HG03565 (cell line): Measurements from ENCODE around the gene RMC1.
"Not testable (repeated sequence)": the region's sequence is repeated elsewhere in the genome, so short reads cannot be mapped to it uniquely, and the experiment has no call there.

Experiments used
- ATAC-seq: cut with Tn5 transposase; IDR thresholded peaks from one replicate; pipeline ENCODE4 v1.9.1; 2021; ENCODE audit warnings: mild to moderate bottlenecking, moderate library complexity; ENCODE audit not compliant: unreplicated experiment

The RMC1 gene

GRCh38 chr18:23495723-23496440 lies 7.4 kb upstream of the RMC1 start:
- no peak for ATAC-seq

DNA sequence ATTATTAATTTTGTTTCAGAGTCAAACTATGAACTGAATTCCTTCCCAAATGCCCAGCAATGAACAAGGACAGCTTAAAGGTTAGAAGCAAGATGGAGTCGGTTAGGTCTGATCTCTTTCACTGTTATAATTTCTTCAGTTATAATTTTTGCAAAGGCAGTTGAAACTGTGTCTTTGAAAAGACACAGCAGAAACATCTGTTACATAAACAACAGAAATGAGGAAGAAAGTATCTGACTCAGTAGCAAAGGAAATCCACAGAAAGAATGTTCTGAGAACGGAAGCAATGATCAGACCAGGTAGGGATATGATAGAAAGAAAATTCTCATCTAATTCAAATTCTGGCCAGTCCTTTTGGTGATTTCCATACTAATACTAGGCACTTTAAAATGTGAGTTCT lies 5.2 kb upstream of the RMC1 start:
- no peak for ATAC-seq

GRCh38 chr18:23498877-23499276 lies 4.4 kb upstream of the RMC1 start:
- ATAC-seq, result no peak

GRCh38 chr18:23499291-23499781 lies 4.0 kb upstream of the RMC1 start:
- no peak for ATAC-seq

- ATAC-seq, result no peak
Measured at GRCh38 chr18:23501626-23502025, 1.7 kb upstream of the RMC1 start.

DNA sequence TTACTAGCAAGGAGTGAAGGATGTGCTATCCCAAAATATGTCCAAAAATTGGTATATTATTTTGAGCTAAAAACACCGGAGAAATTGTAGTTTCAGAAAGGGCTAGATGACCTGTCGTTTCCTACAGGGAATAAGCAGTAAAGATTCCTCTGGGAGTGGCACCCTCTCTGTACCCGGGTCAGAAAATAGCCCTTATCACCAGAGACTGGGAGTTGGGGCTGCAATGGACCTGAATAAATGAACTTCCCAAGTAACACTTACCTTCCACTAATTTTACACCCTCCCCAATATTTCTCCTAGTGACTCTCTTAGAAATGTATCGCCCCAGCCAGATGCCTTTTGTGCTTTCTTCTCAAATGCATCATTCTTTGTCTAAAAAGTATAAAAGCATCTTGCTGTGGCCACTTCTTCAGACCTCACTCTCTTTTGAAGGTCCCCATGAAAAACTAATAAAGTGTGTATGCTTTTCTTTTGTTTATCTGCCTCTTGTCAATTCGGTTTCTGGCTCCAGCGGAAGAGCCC lies 734 bp upstream of the RMC1 start:
- ATAC-seq, result no peak

DNA sequence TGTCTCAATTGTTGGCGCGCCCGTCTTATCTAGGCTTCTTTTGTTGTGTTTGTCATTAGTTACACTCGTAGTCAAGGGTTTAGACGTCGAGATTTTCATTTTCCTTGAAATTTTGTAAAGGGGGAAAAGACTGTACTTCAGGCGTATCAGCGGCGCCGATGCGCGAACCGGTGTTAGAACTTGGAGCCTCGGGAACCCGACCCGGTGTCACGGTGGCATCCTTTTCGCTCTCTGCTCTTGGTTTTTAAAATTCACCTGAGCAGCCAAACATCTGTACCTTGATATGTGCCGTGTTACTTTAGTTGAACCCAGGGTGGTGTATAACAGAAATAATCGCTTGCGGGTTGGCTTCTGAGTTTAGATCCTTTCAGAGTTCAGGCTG lies 643 bp downstream of the RMC1 start:
- ATAC-seq, result no peak

- ATAC-seq, result peak; percentile 40
Measured at GRCh38 chr18:23504720-23505119, 1.4 kb downstream of the RMC1 start.

GRCh38 chr18:23506393-23506792 lies 3.1 kb downstream of the RMC1 start:
- no peak for ATAC-seq

DNA sequence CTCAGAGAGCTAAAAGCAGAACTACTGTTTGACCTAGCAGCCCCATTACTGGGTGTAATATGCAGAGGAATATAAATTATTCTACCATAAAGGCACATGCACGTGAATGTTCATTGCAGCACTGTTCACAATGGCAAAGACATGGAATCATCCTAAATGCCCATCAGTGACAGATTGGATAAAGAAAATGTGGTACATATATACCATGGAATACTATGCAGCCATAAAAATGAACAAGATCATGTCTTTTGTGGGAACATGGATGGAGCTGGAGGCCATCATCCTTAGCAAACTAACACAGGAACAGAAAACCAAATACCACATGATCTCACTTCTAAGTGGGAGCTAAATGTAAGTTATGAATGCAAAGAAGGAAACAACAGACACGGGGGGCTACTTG lies 7.6 kb downstream of the RMC1 start:
- not testable (repeated sequence) for ATAC-seq

DNA sequence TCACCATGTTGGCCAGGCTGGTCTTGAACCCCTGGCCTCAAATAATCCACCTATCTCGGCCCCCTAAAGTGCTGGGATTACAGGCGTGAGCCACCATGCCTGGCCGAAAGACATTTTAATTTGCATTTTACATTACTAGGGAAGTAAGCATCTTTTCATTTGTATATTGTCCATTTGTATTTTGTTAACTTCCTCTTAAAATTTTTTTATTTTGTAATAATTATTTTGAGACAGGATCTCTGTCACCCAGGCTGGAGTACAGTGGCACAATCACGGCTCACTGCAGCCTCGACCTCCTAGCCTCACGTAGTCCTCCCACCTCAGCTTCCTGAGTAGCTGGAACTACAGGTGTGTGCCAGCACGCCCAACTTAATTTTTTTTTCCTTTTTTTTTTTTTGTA lies 8.9 kb downstream of the RMC1 start:
- ATAC-seq, result not testable (repeated sequence)

GRCh38 chr18:23512641-23513040 lies 9.3 kb downstream of the RMC1 start:
- no peak for ATAC-seq

DNA sequence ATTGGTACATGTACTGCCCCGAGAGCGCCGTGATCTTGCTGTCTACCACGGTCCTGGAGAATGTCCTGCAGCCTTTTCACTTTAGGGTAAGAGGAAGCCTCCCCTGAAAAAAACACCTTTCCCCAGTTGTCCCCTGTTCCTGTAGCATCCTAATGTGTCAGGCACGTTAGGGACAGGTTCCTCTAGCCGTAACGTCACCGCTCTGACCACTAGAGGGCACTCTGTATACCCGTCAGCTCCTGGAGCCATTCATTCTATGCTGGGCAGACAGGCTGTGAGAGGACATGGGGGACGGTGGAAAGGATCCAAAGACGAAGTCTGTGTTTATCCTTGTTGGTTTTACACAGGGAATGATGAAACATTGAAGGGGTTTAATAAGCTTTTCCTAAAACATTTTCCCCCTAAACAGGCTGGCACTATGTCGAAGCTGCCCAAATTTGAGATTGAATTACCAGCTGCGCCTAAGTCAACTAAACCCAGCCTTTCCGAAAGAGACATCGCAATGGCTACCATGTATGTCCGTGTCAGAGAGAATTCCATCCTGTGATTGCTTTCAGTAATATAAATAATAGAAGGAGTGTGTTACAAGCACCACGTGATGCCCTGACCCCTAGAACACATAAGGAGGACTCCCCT lies 12.7 kb downstream of the RMC1 start:
- ATAC-seq, result no peak

GRCh38 chr18:23519734-23520133 lies 16.4 kb downstream of the RMC1 start:
- no peak for ATAC-seq

DNA sequence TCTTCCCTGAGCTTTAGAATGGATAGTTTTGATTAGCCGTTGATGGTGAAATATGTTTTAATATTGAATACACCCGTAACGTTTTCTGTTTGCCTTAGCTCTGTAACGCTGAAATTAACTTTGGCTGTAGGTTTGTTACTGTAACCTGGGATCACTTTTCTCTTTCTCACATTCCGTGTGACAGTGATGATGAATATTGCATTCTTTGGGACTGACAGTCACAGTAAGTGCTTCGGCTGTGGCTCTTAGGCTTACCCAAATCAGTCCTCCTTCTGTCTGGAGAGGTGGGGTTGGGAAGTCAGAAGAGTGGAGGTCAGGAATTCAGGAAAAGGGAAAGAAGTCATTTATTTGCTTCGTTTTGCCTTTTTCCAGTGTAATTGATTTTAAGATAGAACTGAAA lies 18.0 kb downstream of the RMC1 start:
- ATAC-seq, result no peak

- no peak for ATAC-seq
Measured at GRCh38 chr18:23521907-23522306, 18.6 kb downstream of the RMC1 start.

DNA sequence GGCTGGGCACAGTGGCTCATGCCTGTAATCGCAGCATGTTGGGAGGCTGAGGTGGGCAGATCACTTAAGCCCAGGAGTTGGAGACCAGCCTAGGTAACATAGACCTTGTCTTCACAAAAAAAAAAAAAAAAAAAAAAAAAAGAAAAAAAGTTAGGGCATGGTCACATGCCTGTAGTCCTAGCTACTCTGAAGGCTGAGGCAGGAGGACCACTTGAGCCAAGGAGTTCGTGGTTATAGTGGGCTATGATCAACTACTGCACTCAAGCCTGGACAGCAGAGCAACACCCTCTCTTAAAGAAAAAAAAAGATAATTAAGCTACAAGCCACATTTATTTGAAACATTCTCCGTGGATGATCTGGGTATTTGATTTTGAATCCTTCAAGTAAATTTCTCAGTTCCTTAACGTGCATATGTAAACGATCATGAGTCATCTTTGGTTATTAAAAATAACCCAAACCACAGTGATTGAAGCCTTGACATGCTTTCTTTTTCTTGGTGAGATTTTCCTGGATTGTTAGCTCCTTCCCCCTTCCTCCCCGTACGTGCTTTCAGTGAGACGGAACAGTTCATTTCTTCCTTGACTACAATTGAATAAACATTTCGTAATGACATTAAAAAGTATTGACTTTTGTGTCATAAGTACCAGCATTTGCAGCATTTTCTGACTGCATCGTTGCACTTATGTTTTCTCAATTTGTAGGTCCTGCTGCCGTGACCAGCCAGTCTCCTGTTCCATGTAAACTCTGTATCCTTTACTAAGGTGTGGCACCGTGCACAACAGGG lies 20.3 kb downstream of the RMC1 start:
- peak; percentile 49 for ATAC-seq

DNA sequence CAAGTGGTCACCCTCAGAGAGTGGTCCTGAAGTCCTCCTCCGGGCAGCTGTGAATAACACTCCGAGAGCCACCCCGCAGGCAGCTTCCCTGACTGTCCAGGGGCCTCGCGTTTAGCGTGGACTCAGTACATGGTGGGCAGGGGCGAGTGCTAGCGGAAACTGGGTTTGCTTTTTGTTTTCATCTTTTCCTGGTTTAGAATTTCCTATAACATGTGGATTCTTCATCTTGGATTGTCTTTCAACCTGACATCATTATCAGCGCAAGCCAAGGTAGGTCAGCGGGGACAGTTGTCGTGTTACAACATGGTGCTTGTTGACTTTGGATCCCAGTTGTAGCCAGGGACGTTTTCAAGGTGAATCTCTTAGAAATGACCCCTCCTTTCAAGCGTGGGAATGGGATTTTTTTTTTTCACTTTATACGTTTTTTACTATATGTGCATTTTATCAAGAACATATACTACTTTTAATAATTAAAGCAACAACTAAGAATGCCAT lies 20.9 kb downstream of the RMC1 start:
- no peak for ATAC-seq

DNA sequence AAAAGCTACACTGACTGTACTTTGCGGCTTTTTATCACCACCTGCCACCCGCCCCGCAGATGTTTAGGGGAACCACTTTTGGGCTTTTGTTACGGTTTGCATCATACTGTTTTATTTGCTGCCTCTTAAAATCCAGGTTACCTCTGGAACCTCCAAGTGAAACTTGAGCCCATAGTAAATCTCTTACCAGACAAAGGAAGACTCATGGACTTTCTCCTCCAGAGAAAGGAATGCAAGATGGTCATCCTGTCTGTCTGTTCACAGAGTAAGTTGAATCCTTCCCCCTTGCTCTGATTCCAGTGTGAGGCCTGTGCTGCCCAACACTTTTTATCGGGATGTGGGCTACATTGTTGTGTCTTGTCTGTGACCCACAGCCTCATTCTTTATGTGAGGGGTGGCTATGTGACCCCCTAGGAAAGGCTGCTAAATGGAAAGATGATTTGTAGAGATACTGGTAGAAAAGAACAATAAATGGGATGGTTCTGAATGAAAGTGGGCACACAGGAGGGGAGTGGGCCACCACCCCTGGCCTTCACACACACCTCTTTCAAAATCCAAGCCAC lies 23.3 kb downstream of the RMC1 start:
- no peak for ATAC-seq

GRCh38 chr18:23528580-23529472 lies 25.5 kb downstream of the RMC1 start:
- no peak for ATAC-seq
